HepG2 (cell line): ENCODE measurements around the gene CSNK1G3. TPM values are rescaled to one million over a fixed set of nuclear protein-coding genes. Genes with fewer than 3 reads are reported as not detected.
"Not testable (repeated sequence)": the region's sequence is repeated elsewhere in the genome, so short reads cannot be mapped to it uniquely, and the experiment has no call there.

ENCODE experiments used
- ATAC-seq: fragments of 200-7000 bp; cut with Tn5 transposase; 3 replicates; pipeline ENCODE4 v1.9.1; 2020; ENCODE audit warnings: mild to moderate bottlenecking, moderate library complexity
- BruUV-seq: library from RNA; stranded (reverse); fragments of 400-500 nt; replicated peaks from 2 replicates; lab custom pipeline; 2021; lab: Mats Ljungman, UMichigan
- CTCF ChIA-PET: fragments of 300-600 bp; formaldehyde crosslinking; extraction: SDS; loops from one replicate; lab custom pipeline; 2021; ENCODE audit warnings: low total read pairs, inconsistent platforms, low intra/inter-chr PET ratio; lab: Yijun Ruan, JAX
- POLR2A ChIA-PET: fragments of 350-600 bp; sonication (Branson Sonifier 250); formaldehyde crosslinking; loops from one replicate; lab custom pipeline; 2020; ENCODE audit warnings: antibody characterized with exemption, inconsistent platforms; lab: Yijun Ruan, JAX
- DNase-seq: peaks from one replicate; pipeline ENCODE4 v3.0.0-alpha.2; 2015; ENCODE audit warnings: low spot score
- FAIRE-seq: peaks from 3 replicates; lab custom pipeline; 2011; peaks lifted over from hg19 to GRCh38; lab: Jason Lieb, UNC
- H2AFZ ChIP-seq: one replicate; pipeline ENCODE4 v1.6.1; 2011; ENCODE audit warnings: low read length, inconsistent platforms
- H3K27ac ChIP-seq: fragments of 300-600 bp; 3 replicates; pipeline ENCODE4 v1.8.0; 2011; ENCODE audit warnings: mixed run types, mild to moderate bottlenecking, mixed read lengths, low read length, inconsistent platforms; ENCODE audit not compliant: insufficient read depth; ENCODE audit errors: extremely low read length
- H3K27me3 ChIP-seq, 2 experiments: fragments of 200-600 bp in 1 of 2; 2 replicates in 1 of 2; 3 replicates in 1 of 2; pipeline versions ENCODE4 v1.6.0 to v1.8.0; 2011; ENCODE audit warnings: low read length in 2 of 2, mild to moderate bottlenecking in 2 of 2, moderate library complexity in 2 of 2, inconsistent platforms in 1 of 2; ENCODE audit not compliant: insufficient read depth in 2 of 2, control insufficient read depth in 1 of 2
- H3K36me3 ChIP-seq, 2 experiments: fragments of 200-600 bp in 1 of 2; replicated peaks in 1 of 2; 2 replicates in 1 of 2; 3 replicates in 1 of 2; pipeline versions ENCODE4 v1.5.1 to v1.8.0; 2011; ENCODE audit warnings: low read length in 2 of 2, inconsistent platforms in 1 of 2; ENCODE audit not compliant: insufficient read depth in 2 of 2, control insufficient read depth in 1 of 2
- H3K4me1 ChIP-seq: 2 replicates; pipeline ENCODE4 v1.5.1; 2012; ENCODE audit warnings: low read length, inconsistent platforms; ENCODE audit not compliant: insufficient read depth
- H3K4me2 ChIP-seq: 2 replicates; pipeline ENCODE4 v1.6.0; 2011; ENCODE audit warnings: low read depth, low read length, inconsistent platforms
- H3K4me3 ChIP-seq, 3 experiments: fragments of 200-600 bp in 1 of 3; sonication (generic), shearing (Covaris generic) in 1 of 3; replicated peaks in 1 of 3; 2 replicates each; pipeline ENCODE4 v1.5.1; 2011 to 2016; ENCODE audit warnings: low read length in 3 of 3, inconsistent platforms in 2 of 3, low read depth in 2 of 3, mild to moderate bottlenecking in 2 of 3, control low read depth in 1 of 3, mixed read lengths in 1 of 3; ENCODE audit not compliant: insufficient read depth in 1 of 3
- H3K79me2 ChIP-seq: one replicate; pipeline ENCODE4 v1.6.1; 2011; ENCODE audit warnings: low read length, inconsistent platforms; ENCODE audit not compliant: insufficient read depth
- H3K9ac ChIP-seq: 2 replicates; pipeline ENCODE4 v1.6.0; 2011; ENCODE audit warnings: mild to moderate bottlenecking, low read depth, low read length, inconsistent platforms; ENCODE audit not compliant: insufficient read depth
- H3K9me3 ChIP-seq: 2 replicates; pipeline ENCODE4 v1.5.1; 2012; ENCODE audit warnings: mild to moderate bottlenecking, low read length
- H4K20me1 ChIP-seq: 2 replicates; pipeline ENCODE4 v1.6.0; 2011; ENCODE audit warnings: inconsistent platforms, mild to moderate bottlenecking, low read length, moderate library complexity; ENCODE audit not compliant: insufficient read depth
- ARID2 ChIP-seq: sonication (generic); formaldehyde crosslinking; IDR thresholded peaks from 2 replicates; pipeline ENCODE4 v1.8.1; 2022; ENCODE audit warnings: mild to moderate bottlenecking, missing genetic modification reagents, borderline replicate concordance
- MATR3 ChIP-seq: sonication (generic); formaldehyde crosslinking; IDR thresholded peaks from 2 replicates; pipeline ENCODE4 v1.4.0; 2020; ENCODE audit warnings: missing genetic modification reagents
- NFE2L2 ChIP-seq: fragments of 150-350 bp; IDR thresholded peaks from 2 replicates; pipeline ENCODE4 v1.6.1; 2014; ENCODE audit warnings: low read length
- POLR2AphosphoS5 ChIP-seq: IDR thresholded peaks from 2 replicates; pipeline ENCODE4 v1.6.1; 2012; ENCODE audit warnings: low read depth, low read length
- SRY ChIP-seq: sonication (generic); formaldehyde crosslinking; IDR thresholded peaks from 2 replicates; pipeline ENCODE4 v1.8.0; 2022; ENCODE audit warnings: mild to moderate bottlenecking, missing genetic modification reagents
- ZFP36 ChIP-seq: fragments of 150-350 bp; IDR thresholded peaks from 2 replicates; pipeline ENCODE4 v1.6.1; 2018; ENCODE audit warnings: borderline replicate concordance, low read length, low read depth; ENCODE audit not compliant: partially characterized antibody
- WGBS: methylation state at CpG from one replicate; pipeline ENCODE4 v1.1.6; 2017; ENCODE audit warnings: low lambda C conversion rate; 5-methylcytosine and 5-hydroxymethylcytosine counted together
- in situ Hi-C: cut with HindIII; loops from 2 replicates; pipeline ENCODE4 v1.10.0; 2017; ENCODE audit warnings: low pct_unique_long_range_greater_than_20kb; ENCODE audit not compliant: extremely low pct_ligation_motif_present
- intact Hi-C: fragments of 100-400 bp; cut with micrococcal nuclease; formaldehyde crosslinking; loops from one replicate; pipeline ENCODE4 v1.10.0; 2022; ENCODE audit not compliant: unreplicated experiment
- polyA plus RNA-seq, 8 experiments: library from polyadenylated mRNA; depleted of rRNA in 3 of 8; stranded (reverse) in 7 of 8; unstranded in 1 of 8; fragments of >200 nt; fragmentation: Illumina TruSeq in 4 of 8; extraction: Trizol in 4 of 8; gene quantifications; 2 replicates each; pipeline versions ENCODE4 v1.2.1 to v1.2.3, GENCODE V29; 2011 to 2016; ENCODE audit warnings: low read depth in 4 of 8, missing spikeins in 1 of 8, mixed read lengths in 1 of 8; ENCODE audit not compliant: insufficient read depth in 1 of 8
- total RNA-seq, 5 experiments: library from RNA; depleted of rRNA; stranded (reverse); fragments of >200 nt; fragmentation: Illumina TruSeq; extraction: Trizol; gene quantifications; 2 replicates each; pipeline ENCODE4 v1.2.3, GENCODE V29; 2016; ENCODE audit warnings: low read depth in 1 of 5
- TF ChIP-seq, protein P1 (sequence below): sonication (generic); formaldehyde crosslinking; IDR thresholded peaks from 2 replicates; pipeline ENCODE4 v1.4.0; 2020; ENCODE audit warnings: missing genetic modification reagents, borderline replicate concordance

CSNK1G3 gene
- total and polyA plus RNA-seq, 2 of the 13 experiments (the other 11 are each of a cell fraction or from before 2014, with no cell fraction given): 11.3 to 31.5 TPM

GRCh38 chr5:123636006-123636405, 124.0 kb downstream of the CSNK1G3 start:
- no peaks in the 10 kb centered on the region for H3K9me3 ChIP-seq
- H3K4me3 ChIP-seq: no peak overlapping the region
- FAIRE-seq: no peak
- intact Hi-C loops: no loop called here
- 48% methylated on average over 17 of the region's 21 CpGs for WGBS
- TF ChIP-seq MATR3 (no peak), ARID2 (CRISPR knock-in tag) (no peak), ZFP36 (no peak), NFE2L2 (no peak), POLR2AphosphoS5 (no peak), SRY (CRISPR knock-in tag) (no peak)
- TF ChIP-seq, protein P1, sequence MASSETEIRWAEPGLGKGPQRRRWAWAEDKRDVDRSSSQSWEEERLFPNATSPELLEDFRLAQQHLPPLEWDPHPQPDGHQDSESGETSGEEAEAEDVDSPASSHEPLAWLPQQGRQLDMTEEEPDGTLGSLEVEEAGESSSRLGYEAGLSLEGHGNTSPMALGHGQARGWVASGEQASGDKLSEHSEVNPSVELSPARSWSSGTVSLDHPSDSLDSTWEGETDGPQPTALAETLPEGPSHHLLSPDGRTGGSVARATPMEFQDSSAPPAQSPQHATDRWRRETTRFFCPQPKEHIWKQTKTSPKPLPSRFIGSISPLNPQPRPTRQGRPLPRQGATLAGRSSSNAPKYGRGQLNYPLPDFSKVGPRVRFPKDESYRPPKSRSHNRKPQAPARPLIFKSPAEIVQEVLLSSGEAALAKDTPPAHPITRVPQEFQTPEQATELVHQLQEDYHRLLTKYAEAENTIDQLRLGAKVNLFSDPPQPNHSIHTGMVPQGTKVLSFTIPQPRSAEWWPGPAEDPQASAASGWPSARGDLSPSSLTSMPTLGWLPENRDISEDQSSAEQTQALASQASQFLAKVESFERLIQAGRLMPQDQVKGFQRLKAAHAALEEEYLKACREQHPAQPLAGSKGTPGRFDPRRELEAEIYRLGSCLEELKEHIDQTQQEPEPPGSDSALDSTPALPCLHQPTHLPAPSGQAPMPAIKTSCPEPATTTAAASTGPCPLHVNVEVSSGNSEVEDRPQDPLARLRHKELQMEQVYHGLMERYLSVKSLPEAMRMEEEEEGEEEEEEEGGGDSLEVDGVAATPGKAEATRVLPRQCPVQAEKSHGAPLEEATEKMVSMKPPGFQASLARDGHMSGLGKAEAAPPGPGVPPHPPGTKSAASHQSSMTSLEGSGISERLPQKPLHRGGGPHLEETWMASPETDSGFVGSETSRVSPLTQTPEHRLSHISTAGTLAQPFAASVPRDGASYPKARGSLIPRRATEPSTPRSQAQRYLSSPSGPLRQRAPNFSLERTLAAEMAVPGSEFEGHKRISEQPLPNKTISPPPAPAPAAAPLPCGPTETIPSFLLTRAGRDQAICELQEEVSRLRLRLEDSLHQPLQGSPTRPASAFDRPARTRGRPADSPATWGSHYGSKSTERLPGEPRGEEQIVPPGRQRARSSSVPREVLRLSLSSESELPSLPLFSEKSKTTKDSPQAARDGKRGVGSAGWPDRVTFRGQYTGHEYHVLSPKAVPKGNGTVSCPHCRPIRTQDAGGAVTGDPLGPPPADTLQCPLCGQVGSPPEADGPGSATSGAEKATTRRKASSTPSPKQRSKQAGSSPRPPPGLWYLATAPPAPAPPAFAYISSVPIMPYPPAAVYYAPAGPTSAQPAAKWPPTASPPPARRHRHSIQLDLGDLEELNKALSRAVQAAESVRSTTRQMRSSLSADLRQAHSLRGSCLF (CRISPR knock-in tag): no peak
- no peak overlapping the region for H3K4me2 ChIP-seq
- CTCF ChIA-PET: no interaction called here
- POLR2A ChIA-PET: no interaction called here
- no peak overlapping the region for H3K27ac ChIP-seq
- no peaks in the 10 kb centered on the region for H3K27me3 ChIP-seq
- H2AFZ ChIP-seq: no peak overlapping the region
- ATAC-seq: no peak
- no peak for DNase-seq
- no peaks in the 10 kb centered on the region for H3K4me1 ChIP-seq
- no TSS peak for BruUV-seq
- in situ Hi-C loops: no loop called here
- H3K9ac ChIP-seq: no peak overlapping the region
- no peaks in the 10 kb centered on the region for H4K20me1 ChIP-seq
- H3K36me3 ChIP-seq: no peaks in the 10 kb centered on the region
- H3K79me2 ChIP-seq: no peaks in the 10 kb centered on the region

GRCh38 chr5:123637028-123637427, 125.1 kb downstream of the CSNK1G3 start:
- H3K27ac ChIP-seq, POLR2A ChIA-PET, intact Hi-C loops, H3K79me2 ChIP-seq, ATAC-seq, H4K20me1 ChIP-seq, CTCF ChIA-PET, H3K4me3 ChIP-seq, H3K4me1 ChIP-seq, H3K27me3 ChIP-seq, in situ Hi-C loops, H2AFZ ChIP-seq, H3K36me3 ChIP-seq, H3K4me2 ChIP-seq, DNase-seq, H3K9me3 ChIP-seq, FAIRE-seq, BruUV-seq, H3K9ac ChIP-seq: not testable (repeated sequence)
- 69% methylated on average over 8 of the region's 10 CpGs for WGBS
